A172 (cell line): ENCODE results near the gene ZNF326. TPM values are rescaled to one million over a fixed set of nuclear protein-coding genes. Genes with fewer than 3 reads are reported as not detected.

ENCODE experiments used
- DNase-seq: peaks from one replicate; pipeline ENCODE4 v3.0.0-alpha.2; 2015; ENCODE audit warnings: low spot score
- total RNA-seq: library from RNA; depleted of rRNA; stranded (reverse); fragments of >200 nt; shearing (Covaris generic); gene quantifications from 2 replicates; pipeline ENCODE4 v1.2.3, GENCODE V29; 2014; rRNA removed

The ZNF326 gene, protein sequence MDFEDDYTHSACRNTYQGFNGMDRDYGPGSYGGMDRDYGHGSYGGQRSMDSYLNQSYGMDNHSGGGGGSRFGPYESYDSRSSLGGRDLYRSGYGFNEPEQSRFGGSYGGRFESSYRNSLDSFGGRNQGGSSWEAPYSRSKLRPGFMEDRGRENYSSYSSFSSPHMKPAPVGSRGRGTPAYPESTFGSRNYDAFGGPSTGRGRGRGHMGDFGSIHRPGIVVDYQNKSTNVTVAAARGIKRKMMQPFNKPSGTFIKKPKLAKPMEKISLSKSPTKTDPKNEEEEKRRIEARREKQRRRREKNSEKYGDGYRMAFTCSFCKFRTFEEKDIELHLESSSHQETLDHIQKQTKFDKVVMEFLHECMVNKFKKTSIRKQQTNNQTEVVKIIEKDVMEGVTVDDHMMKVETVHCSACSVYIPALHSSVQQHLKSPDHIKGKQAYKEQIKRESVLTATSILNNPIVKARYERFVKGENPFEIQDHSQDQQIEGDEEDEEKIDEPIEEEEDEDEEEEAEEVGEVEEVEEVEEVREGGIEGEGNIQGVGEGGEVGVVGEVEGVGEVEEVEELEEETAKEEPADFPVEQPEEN
- 1.2 and 3.2 TPM in 2 replicates for total RNA-seq

DNA sequence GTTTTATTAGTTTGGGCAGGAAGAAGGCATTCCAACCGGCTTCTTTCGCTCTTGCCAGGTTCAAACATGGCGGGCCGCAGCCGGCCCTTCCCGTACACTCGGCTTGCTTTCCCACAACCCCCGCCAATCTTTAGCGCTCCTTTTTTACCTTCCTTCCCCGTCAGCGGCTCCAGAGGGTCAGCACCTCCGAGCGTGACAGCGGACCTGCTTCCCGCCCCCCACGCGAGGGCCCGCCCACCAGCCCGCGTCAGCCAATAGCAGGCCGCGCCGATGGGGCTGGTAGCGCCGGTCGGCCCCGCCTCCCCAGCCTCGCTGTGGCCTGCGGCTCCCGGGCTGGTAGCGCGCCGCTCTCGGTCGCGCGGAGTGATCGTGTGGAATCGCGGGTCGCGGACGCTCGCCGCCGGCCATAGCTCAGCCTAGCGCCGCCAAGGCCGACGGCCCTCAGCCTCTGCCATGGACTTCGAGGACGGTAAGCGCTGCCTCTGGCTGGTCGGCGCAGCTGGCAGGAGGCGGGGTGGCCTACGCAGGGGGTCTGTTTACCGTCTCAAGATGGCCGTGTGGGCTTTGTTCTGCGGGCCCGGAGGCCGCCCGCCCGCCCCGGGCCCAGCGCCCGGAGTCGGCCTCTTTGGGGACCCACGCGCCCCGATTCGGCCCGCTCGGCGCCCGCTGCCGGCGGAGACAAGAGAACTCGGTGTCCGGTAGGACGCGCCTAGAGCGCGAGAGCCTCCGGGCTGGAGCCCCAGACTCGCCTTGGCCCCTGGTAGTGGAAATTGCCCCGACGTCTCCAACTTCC lies at the start of gene ZNF326:
TSS of gene ZNF326 (plus strand) at position 306 of the 793 bp plus-strand sequence. CDS start at position 454, 148 bp downstream.
- DNase-seq: peak; percentile 89

DNA sequence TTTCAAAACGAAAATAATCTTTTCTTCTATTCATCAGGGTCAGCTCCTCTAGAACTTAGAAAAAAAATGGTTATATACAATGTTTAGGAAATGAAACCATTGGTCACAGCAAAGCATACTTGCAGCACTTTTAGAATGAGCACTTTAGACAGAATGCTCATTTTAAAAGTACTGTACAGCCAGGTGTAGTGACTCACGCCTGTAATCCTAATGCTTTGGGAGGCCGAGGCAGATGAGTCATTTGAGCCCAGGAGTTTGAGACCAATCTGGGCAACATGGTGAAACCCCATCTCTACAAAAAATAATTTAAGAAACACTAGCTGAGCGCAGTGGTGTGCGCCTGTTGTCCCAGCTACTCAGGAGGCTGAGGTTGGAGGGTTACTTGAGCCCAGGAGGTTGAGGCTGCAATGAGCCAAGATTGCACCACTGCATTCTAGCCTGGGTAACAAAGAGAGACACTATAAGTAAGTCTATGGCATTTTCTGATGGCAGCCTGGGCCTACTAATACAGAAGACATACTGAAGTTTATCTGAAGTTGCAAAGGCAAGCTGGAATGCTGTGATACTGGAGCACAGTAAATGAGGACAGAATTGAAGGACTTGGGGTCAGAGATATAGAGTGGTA lies 48.9 kb upstream of the ZNF326 start:
- DNase-seq: peak; percentile 48

DNA sequence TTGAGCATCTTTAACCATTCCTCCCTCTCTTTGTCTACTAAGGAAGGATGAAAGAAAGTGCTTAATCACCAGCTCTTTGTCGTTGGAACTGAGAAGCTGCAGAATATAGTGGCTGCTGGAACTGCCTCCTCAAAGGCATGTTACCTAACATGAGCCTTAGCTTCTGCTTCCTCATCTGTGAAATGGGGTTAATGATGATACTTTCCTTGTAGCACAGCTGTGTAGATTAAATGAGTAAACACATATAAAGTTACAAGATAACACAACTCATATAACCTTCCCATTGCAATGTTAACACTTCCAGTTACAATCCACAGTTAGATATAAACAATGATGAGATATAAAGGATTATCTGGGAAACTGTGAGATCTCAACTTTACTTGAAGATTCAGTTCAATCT lies 48.4 kb upstream of the ZNF326 start:
- no peak for DNase-seq

DNA sequence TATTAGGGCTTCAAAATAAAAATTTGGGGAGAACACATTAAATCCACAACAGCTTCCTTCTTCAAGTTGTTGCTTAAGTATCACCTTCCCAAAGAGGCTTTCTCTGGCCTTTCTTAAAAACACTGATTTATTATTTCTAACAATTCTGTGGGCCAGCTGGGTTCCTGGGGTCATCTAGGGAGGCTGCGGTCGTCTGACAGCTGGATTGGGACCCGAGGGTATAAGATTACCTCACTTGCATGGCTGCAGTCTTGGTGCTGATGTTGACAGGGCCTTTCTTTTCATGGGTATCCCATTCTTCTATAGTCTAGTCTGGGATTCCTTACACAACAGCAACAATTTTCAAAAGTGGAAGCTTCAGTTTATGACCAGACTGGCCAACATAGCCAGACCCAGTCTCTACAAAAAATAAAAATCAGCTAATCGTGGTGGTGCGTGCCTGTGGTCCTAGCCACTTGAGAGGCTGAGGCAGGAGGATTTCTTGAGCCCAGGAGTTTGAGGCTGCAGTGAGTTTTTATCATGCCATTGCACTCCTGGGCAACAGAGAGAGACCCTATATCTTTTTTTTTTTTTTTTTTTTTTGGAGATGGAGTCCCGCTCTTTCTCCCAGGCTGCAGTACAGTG lies 46.1 kb upstream of the ZNF326 start:
- DNase-seq: no peak

DNA sequence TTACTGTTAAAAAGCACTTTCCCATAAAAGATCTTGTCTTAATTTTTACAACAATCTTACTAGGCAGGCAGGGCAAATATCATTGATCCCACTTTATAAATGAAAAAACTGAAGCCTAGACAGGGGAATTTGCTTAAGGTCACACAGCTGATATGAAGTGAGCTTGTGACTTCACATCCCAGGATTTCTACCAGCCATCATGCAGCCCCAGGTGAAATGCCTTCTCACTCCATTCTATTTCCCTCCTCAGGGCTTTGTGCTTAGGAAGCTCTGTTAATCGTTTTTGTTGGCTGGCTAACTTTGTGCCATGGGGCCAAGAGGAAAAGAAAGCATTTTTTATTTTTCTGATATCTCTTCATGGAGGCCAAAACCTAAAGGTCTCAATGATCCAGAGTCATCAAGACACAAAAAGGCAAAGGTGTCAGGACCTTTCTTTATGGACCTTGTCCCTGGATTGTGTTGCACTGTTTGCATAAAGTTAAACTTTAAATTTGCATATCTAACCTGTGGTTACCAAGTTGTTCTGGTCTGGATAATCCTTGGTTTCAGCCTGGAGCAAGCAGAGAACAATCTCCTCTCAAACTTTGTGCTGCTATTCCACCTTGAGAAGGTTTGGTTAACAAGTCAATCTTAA lies 44.8 kb upstream of the ZNF326 start:
- no peak for DNase-seq

DNA sequence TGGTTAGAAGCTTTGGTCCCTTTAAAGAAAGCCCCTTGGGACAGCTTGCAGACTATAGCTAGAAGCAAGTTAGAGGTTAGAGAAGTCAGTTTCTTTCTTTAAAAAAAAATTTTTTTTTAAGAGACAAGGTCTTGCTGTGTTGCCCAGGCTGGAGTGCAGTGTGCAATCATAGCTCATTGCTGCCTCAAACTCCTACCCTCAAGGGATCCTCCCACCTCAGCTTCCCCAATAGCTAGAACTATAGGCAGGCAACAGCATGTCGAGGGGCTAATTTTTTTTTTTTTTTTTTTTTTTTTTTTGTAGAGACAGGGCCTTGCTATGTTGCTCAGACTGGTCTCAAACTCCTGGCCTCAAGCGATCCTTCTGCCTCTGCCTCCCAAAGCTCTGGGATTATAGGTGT lies 44.2 kb upstream of the ZNF326 start:
- DNase-seq: no peak

DNA sequence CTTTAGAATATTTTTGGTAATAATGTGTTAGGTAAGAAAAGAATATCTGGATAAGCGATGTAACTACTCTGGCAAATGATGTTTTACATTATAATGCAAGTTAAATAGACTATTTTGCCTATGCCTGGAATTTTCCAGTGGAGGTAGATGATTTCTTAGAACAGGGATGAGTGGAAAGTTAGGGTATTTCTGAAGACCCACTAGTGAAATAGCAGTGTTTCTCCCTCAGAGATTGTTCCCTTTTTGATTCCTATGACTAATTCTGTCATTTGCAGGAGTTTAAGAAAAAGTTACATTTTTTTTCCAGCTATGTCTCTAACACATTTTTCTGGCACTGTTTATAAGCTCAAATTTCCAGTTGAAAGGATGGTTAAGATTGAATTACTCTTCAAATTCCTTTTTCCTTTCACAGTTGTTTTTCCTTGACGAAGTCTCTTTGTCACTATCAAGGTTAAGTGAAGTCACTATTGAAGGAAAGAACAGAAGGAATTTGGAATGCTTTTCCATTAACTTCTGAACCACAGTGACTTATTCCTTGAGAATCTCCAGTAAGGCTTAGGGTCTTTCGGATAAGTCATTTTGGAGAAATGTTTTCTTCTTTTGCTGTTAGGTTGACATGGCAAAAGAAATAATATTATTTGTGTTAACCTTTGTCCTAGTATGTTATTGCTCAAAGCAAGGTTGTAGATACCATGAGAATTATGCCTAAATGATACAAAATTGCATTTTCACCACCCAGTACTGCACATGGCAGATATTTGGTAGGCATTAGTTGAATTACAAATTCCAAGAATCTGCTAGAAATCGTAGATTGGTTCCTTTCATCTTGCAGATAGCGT lies 42.9 kb upstream of the ZNF326 start:
- peak; percentile 49 for DNase-seq

DNA sequence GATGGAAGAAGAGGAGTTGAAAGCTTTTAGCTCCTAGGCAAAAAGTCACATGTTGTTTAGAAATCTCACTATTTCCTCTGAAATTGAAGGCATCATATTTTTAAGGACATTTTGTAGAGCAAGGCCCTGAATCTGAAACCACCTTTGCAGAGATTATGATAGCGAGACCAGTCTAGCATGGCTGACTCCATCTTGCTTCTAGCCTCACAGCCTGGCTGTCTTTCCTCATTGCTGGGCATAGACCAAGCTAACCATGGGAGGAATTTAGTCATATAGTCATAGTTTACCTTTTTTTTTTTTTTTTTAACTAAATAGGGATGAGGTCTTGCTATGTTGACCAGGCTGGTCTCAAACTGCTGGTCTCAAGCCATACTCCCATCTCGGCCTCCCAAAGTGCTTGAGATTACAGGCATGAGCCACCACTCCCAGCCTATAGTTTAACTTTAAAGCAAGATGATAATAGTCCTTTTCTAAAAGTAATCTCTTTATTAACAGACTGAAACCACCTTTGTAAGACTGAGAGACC lies 42.2 kb upstream of the ZNF326 start:
- DNase-seq: no peak

DNA sequence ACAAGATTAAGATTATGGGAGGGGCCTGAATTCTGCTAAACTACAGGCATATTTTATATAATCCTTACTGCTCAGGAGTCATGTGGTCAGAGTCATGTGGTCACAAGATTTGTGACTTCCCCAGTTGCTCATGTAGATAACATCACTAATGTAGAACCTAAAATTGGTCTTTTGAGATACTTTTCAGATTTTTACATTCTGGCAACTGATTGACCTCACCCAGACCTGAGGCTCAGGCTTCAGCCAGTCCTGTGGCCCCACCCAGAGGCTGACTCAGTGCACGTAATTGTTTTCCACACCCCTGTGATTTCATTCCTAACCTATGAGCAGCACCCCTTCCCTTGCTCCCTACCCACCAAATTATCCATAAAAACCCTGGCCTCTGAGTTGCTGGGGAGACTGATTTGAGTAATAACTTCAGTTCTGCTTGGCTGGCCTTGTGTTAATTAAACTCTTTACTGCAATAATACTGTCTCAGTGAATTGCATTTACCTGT lies 41.7 kb upstream of the ZNF326 start:
- DNase-seq: peak; percentile 85

DNA sequence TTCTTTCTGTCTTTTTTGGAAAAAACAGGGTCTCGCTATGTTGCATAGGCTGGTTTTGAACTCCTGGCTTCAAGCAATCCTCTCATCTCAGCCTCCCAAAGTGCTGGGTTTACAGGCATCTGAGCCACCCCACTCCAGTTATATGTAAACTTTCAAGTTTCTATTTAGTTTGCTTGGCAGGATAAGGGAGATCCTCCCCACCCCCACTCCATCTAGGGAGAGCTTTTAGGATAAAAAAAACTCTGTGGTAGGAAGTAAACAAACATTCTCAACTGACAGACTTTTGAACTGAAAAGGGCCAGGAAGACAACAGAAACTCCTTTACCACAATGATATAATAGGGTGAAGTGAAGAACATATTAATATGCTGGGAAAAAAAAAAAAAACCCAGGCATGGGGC lies 41.0 kb upstream of the ZNF326 start:
- no peak for DNase-seq

DNA sequence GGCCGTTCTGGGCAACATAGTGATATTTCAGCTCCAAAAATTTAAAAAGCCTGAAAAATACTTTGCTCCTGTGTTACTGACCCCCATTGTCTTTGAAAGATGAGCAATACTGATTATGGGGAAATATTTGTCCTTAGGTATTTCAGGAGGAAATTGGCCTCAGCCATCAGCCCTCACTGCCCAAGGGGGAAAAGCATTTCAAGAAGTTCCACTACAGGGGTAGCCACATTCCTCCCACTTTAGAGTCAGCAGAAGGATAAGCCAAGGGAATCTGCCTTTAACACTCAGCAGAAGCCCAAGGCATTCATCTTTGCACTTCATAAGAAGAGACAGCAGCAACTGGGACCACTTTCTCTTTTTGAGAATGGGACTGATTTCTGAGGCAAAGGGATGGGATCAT lies 40.5 kb upstream of the ZNF326 start:
- no peak for DNase-seq

DNA sequence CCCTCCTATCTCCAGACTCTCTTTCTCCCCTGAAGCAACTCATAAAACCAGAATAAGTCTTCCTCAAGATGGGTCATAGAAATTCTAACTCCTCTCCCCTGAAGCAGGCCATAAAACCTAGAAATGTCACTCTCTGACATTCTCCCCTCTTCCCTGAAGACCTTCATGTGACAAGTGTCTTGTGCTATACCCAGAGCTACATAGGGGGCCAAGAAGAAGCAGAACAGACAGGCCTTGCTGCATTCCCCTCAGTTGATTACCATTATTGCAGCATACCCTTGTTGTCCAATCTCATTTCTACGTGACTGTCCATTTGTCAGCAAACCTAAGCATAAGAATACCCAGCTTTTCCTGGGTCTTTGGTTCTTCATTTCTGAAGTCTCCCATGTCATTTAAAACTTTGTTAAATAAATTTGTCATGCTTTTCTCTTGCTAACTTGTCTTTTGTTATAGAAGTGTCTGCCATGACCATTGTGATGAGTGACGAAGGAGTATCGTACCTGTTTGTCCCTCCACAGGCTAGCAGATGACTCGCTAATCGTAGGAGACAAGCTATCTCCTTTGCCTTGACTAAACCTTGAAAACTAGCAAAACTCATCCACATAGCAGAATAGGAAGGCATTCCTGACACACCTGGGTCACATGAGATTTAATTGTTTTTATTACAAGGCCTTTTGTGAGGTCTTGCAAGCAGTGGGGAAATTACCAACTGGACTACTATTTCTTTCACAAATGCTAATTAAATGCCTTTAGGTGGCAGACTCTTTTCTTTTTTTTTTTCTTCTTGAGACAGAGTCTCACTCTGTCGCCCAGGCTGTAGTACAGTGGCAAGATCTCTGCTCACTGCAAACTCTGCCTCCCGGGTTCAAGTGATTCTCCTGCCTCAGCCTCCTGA lies 39.4 kb upstream of the ZNF326 start:
- no peak for DNase-seq

DNA sequence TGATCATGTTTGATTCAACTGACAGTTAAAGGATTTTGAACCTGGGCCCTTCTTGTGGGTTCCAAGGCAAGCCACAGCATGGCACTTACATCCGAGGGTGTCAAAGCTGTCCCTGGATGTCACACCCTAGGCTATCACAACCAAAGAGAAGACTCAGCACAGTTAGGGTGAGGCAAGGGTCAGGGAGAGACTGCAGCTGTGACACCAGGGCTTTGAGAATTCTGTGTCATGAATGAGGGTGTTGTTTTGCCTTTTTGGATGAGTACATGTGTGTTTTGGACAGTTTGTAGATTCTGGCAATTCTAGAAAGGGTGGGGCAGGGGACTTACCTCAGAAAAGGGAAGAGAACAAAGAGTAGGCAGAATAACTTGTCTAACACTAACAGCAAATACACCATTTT lies 37.8 kb upstream of the ZNF326 start:
- DNase-seq: no peak

DNA sequence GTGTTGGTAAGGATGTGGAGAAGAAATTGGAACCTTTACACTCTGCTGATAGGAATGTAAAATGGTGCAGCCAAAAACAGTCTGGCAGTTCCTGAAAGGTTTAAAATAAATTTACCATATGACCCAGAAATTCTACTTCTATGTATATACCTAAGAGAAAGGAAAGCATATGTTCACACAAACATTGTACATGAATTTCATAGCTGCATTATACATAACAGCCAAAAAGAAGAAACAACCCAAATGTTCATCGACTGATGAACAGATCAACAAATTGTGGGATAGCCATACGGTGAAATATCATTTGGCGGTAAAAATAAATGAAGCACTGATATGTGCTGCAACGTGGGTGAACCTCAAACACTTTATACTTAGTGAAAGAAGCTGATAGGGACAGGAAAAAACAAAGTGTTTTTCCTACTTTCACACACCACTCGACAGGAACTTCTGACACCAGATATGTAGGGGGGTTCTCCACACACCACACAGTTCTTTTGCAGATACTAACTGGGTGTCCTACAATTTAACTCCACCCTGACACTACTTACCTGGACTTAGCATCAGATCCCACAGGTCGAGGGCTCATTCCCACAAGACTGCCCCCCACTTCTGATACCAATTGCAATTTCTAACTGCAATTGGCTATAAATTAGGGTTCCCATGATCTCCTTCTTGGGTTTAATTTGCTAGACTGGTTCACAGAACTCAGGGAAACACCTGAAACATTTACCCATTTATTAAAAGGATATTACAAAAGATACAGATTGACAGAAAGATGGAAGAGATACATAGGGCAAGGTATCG lies 35.9 kb upstream of the ZNF326 start:
- DNase-seq: no peak

DNA sequence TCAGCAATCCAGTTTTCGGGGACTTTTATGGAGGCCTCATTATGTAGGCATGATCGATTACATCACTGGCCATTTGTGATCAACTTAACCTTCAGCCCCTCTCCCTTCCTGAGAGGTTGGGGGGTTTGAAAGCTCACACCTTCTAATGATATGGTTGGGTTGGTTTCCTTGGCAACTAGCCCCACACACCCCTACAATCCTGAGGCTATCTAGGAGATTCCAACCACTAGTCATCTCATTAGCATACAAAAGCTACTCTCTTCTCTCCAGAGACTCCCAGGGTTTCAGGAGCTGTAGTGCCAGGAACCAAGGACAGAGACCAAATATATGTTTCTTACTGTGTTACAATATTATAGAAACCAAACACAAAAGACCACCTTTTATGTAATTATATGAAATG lies 35.2 kb upstream of the ZNF326 start:
- no peak for DNase-seq

DNA sequence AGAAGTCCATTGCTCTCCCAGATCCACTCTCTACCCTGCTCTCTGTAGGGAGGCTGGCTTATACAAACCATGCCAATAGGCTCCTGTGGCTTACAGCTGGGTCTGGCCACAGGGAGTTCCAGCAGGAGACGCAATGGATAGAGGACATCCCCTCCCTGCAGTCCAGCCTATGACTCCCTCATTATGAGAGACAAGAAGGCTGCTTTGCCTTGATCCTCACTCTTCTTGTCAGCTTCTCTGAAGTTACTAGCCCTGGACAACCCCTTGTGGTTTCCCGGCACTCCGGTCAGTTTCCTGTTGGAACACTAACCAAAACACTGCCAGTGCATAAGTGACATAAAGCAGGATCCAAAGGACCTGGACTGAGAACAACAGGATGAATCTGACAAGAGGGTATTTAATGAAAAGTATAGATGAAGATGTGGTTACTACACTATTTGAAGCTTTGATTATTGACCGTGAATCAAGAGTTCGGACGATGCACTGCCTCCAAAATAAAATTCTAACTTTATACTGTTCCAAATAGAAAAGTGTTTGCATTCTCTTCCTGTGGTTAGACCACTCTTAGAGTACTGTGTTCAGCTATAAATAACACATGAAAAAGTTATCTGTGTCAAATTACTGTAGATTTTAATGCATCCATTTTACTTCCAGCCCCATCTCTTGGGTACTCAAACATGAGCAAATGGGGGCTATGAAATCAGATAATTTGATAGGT lies 32.7 kb upstream of the ZNF326 start:
- peak; percentile 55 for DNase-seq

DNA sequence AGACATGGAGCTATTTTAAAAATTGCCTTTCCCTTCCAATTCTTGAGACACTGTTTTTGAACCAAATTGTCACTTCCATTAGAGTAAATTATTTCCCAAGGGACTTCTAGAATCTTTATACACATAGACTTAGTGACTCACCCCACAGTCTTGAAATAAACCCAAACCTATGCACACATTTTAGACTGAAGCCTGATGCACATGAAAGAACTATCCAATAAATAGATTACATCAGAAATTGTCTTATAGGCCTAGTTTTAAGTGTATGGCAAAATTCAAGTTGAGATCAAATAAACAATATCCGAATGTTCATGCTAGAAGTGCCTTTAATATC lies 32.2 kb upstream of the ZNF326 start:
- no peak for DNase-seq
